Glutamatergic neuron (in vitro differentiated cells): ENCODE measurements around the gene FRMD1. TPM values are rescaled to one million over a fixed set of nuclear protein-coding genes. Genes with fewer than 3 reads are reported as not detected.
"Not testable (repeated sequence)": the region's sequence is repeated elsewhere in the genome, so short reads cannot be mapped to it uniquely, and the experiment has no call there.

Source experiments
- DNase-seq: peaks from one replicate; pipeline ENCODE4 v3.0.0; 2022
- H3K27ac Mint-ChIP-seq: one replicate; pipeline ENCODE4 v1.8.0; 2020; ENCODE audit warnings: mild to moderate bottlenecking, mixed read lengths, inconsistent platforms; ENCODE audit not compliant: unreplicated experiment
- H3K27me3 Mint-ChIP-seq: one replicate; pipeline ENCODE4 v1.8.0; 2020; ENCODE audit warnings: mild to moderate bottlenecking, moderate library complexity, mixed read lengths, inconsistent platforms; ENCODE audit not compliant: unreplicated experiment
- H3K36me3 Mint-ChIP-seq: one replicate; pipeline ENCODE4 v1.8.0; 2020; ENCODE audit warnings: mild to moderate bottlenecking, mixed read lengths, inconsistent platforms; ENCODE audit not compliant: unreplicated experiment
- H3K4me1 Mint-ChIP-seq: one replicate; pipeline ENCODE4 v1.8.0; 2020; ENCODE audit warnings: mild to moderate bottlenecking, low read depth, mixed read lengths, inconsistent platforms; ENCODE audit not compliant: unreplicated experiment
- H3K4me3 Mint-ChIP-seq: one replicate; pipeline ENCODE4 v1.8.0; 2020; ENCODE audit warnings: mild to moderate bottlenecking, mixed read lengths, inconsistent platforms; ENCODE audit not compliant: unreplicated experiment
- H3K9me3 Mint-ChIP-seq: one replicate; pipeline ENCODE4 v1.8.0; 2020; ENCODE audit warnings: mild to moderate bottlenecking, moderate library complexity, mixed read lengths, inconsistent platforms; ENCODE audit not compliant: unreplicated experiment
- total RNA-seq: library from RNA; stranded (reverse); fragmentation: NEBNext Ultra II Directional; extraction: Animal tissue kit (Norgen Biotek cat#: 25700); gene quantifications from one replicate; pipeline ENCODE4 v1.2.1, GENCODE V29; 2021; ENCODE audit not compliant: unreplicated experiment
- TF ChIP-seq, protein P1 (sequence below): fragments of 200-600 bp; sonication (generic); IDR thresholded peaks from one replicate; pipeline ENCODE4 v1.5.0; 2021; ENCODE audit not compliant: partially characterized antibody, unreplicated experiment

Gene FRMD1
- total RNA-seq, 1 donor from 2014 or later, result not detected

DNA sequence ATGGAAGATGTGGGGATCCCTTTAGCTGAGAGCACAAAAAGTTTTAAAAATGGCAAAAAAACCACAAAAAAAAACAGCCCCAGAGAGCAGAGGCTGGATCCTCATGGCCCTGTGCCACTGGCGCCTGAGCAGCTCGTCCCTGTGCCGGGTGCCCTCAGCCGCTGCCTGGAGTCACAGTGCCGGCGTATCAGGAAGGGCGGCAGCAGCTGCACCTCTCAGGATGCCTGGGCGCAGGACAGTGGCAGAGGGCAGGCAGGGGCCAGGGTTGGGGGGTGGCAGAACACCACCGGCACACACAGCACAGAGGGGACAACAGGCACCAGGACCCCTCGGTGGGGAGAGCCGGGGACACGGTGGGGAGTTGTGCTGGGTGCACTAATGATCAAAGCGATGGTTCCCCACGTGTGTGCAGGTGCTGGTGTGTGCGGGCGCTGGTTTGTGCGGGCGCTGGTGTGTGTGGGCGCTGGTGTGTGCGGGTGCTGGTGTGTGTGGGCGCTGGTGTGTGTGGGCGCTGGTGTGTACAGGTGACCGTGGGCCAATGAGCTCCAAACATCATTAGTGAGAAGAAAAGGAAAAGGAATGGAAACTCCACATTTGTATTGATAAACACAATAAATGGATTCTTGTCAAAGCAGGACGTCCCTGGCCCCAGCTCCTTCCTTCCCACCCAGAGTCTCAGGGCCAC, 1.5 kb upstream of the FRMD1 start:
- H3K4me3 Mint-ChIP-seq, result no peak overlapping the region
- TF ChIP-seq, protein P1, sequence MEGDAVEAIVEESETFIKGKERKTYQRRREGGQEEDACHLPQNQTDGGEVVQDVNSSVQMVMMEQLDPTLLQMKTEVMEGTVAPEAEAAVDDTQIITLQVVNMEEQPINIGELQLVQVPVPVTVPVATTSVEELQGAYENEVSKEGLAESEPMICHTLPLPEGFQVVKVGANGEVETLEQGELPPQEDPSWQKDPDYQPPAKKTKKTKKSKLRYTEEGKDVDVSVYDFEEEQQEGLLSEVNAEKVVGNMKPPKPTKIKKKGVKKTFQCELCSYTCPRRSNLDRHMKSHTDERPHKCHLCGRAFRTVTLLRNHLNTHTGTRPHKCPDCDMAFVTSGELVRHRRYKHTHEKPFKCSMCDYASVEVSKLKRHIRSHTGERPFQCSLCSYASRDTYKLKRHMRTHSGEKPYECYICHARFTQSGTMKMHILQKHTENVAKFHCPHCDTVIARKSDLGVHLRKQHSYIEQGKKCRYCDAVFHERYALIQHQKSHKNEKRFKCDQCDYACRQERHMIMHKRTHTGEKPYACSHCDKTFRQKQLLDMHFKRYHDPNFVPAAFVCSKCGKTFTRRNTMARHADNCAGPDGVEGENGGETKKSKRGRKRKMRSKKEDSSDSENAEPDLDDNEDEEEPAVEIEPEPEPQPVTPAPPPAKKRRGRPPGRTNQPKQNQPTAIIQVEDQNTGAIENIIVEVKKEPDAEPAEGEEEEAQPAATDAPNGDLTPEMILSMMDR, result no peak
- H3K27ac Mint-ChIP-seq, result no peak overlapping the region
- DNase-seq, result no peak
- H3K36me3 Mint-ChIP-seq, result no peaks in the 10 kb centered on the region
- H3K9me3 Mint-ChIP-seq, result peaks cover 9% of the 10 kb centered on the region
- H3K27me3 Mint-ChIP-seq, result peaks cover 2% of the 10 kb centered on the region
- peaks cover 1% of the 10 kb centered on the region for H3K4me1 Mint-ChIP-seq

DNA sequence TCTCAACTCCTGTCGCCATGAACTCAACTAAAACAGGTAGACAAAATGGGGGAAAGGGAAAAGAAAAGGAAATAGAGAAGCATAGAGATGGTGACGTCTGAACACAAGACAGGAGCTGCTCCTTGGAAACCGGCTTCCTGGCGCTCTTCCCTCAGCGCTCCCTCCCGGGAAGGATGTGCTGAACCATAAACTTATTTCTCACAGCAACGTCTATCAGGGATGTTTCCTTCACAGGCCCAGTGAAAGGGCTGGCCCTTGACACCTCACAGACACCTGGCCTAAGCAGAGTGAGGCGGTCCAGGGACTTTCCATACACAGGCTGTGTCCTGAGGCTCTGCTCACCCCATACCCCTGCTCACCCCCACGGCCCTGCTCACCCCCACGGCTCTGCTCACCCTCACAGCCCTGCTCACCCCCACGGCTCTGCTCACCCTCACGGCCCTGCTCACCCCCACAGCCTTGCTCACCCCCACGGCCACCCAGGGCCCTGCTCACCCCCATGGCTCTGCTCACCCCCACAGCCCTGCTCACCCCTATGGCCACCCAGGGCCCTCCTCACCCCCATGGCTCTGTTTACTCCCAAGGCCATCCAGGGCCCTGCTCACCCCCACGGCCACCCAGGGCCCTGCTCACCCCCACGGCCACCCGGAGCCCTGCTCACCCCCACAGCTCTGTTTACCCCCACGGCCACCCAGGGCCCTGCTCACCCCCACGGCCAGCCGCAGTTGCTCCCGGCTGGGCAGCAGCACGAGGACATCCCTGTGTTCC, 653 bp downstream of the FRMD1 start:
- TF ChIP-seq, protein P1, result no peak
- peaks cover 2% of the 10 kb centered on the region for H3K27me3 Mint-ChIP-seq
- no peaks in the 10 kb centered on the region for H3K36me3 Mint-ChIP-seq
- H3K4me3 Mint-ChIP-seq, result no peak overlapping the region
- no peak overlapping the region for H3K27ac Mint-ChIP-seq
- H3K9me3 Mint-ChIP-seq, result peaks cover 5% of the 10 kb centered on the region
- peaks cover 1% of the 10 kb centered on the region for H3K4me1 Mint-ChIP-seq
- no peak for DNase-seq

DNA sequence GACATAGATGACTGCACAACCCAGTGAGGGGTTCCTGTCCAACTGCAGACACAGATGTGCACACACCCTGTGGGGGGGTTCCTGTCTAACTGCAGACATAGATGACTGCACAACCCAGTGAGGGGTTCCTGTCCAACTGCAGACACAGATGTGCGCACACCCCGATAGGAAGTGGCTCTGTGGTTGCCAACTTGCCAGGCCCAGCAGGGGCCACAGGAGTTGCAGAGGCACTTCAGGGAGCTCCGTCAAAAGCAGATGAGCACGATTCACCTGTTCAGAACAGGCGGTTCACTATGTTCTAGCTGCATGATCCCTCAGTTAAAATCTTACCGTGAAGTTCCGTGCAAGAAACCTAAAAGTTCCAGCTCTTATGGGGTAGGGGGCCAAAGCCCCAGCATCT, 1.6 kb downstream of the FRMD1 start:
- not testable (repeated sequence) for H3K4me3 Mint-ChIP-seq, H3K36me3 Mint-ChIP-seq, H3K4me1 Mint-ChIP-seq, H3K27ac Mint-ChIP-seq, DNase-seq, H3K9me3 Mint-ChIP-seq, H3K27me3 Mint-ChIP-seq

- peaks cover 7% of the 10 kb centered on the region for H3K9me3 Mint-ChIP-seq
- peaks cover 5% of the 10 kb centered on the region for H3K36me3 Mint-ChIP-seq
- H3K4me1 Mint-ChIP-seq, result peaks cover 4% of the 10 kb centered on the region
- H3K27me3 Mint-ChIP-seq, result peaks cover 2% of the 10 kb centered on the region
- no peak for DNase-seq
- TF ChIP-seq, protein P1, result no peak
- H3K4me3 Mint-ChIP-seq, result no peak overlapping the region
- H3K27ac Mint-ChIP-seq, result peak overlapping the region; percentile 8
Measured at GRCh38 chr6:168075787-168076202, 3.2 kb downstream of the FRMD1 start.

DNA sequence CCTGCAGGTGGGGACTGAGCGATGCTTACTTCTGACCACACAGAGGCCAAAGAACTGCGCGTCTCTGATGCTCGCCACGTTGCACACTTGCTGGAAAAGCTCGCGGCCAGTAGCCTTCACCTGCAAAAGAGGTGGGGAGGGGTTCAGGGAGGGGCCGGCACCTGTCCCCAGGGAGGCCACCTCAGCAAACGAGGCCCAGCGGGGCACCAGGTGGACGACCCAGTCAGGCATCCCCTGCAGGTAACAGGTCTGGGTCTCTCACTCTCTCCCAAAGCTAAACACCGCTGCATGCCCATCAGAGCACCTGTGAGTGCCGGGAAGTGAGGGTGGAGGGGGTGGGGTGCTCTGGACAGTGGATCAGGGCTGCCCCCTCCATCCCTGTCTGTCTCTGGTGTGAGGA, 3.8 kb downstream of the FRMD1 start:
- peaks cover 2% of the 10 kb centered on the region for H3K27me3 Mint-ChIP-seq
- peaks cover 4% of the 10 kb centered on the region for H3K4me1 Mint-ChIP-seq
- DNase-seq, result no peak
- no peak overlapping the region for H3K4me3 Mint-ChIP-seq
- peaks cover 5% of the 10 kb centered on the region for H3K36me3 Mint-ChIP-seq
- H3K27ac Mint-ChIP-seq, result no peak overlapping the region
- TF ChIP-seq, protein P1, result no peak
- peaks cover 7% of the 10 kb centered on the region for H3K9me3 Mint-ChIP-seq
